ENCODE data around the gene MAP2K5. TPM values are rescaled to one million over a fixed set of nuclear protein-coding genes. Genes with fewer than 3 reads are reported as not detected.

MAP2K5 gene
- total RNA-seq, 2 donors from 2014 or later: 27.1 to 30.4 TPM

DNA sequence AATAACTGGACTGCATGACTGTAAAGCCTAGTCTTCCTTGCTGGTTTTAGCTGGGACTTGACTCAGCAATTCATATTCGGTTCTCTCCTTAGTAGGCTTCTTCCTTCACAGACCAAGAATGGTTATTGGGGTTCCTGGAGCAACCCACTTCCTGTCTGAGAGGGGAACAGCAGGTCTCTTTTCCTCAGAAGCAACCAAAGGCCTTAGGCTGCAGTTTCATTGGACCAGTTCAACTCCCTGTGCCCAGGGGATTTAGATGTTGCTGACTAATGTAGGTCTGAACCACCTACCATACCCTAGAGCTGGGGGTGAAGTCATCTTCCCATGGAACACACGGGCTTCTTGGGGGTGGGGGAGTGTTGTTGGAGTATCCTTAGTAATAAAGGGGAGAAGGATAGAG, 198.8 kb downstream of the MAP2K5 start:
- no peak overlapping the region for H3K27ac Mint-ChIP-seq
- H3K27me3 Mint-ChIP-seq: no peaks in the 10 kb centered on the region
- no peak overlapping the region for H3K4me3 Mint-ChIP-seq
- peaks cover 28% of the 10 kb centered on the region for H3K4me1 Mint-ChIP-seq
- ATAC-seq: no peak
- DNase-seq: no peak
- H3K36me3 Mint-ChIP-seq (ENCODE audit: low read depth): peaks cover 2% of the 10 kb centered on the region
- H3K9me3 ChIP-seq (ENCODE audit: control insufficient read depth, low read length, poor library complexity, severe bottlenecking): no peaks in the 10 kb centered on the region

GRCh38 chr15:67743558-67743957, 201.1 kb downstream of the MAP2K5 start:
- no peak for DNase-seq
- Mint-ChIP-seq H3K36me3 (ENCODE audit: low read depth) (no peaks in the 10 kb centered on the region), H3K27ac (no peak overlapping the region), H3K4me3 (no peak overlapping the region), H3K27me3 (no peaks in the 10 kb centered on the region), H3K4me1 (peaks cover 28% of the 10 kb centered on the region)
- no peak for ATAC-seq
- no peaks in the 10 kb centered on the region for H3K9me3 ChIP-seq (ENCODE audit: control insufficient read depth, low read length, poor library complexity, severe bottlenecking)

DNA sequence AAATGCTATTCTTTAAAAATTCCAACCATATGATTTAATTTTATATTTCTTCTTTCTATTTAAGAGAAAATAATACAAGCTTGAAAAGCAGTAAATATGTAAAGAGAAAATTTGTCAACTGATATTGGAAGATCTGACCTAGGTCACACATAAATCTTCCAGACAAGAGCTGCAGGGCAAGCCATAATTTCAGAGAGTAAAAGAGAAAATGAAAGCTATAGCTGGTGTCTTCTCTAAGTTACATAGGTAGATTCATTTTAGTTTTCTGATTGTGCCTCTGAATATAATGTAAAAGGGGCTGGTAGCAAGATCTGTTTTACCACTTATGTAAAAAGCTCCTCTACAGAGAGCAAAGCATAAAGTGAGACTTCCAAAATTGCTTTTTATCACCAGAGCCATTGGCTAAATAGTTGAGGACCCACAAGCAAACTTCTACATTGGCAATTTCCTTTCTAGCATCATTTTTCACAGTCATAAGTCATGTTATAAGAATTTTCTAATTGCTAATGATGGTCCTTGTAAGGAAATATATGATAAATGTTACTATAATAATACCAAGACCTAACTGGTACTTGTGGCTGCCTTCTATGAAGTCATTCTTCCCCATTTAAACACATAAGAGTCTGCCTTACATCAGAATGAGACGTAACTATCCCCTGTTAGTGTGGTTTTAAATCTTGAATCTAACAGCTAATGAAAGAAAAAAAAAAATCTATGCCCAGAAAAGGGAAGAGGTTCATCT, 202.0 kb downstream of the MAP2K5 start:
- H3K27ac Mint-ChIP-seq: peak overlapping the region; percentile 72
- DNase-seq (no peak), ATAC-seq (no peak)
- peaks cover 28% of the 10 kb centered on the region for H3K4me1 Mint-ChIP-seq
- H3K4me3 Mint-ChIP-seq: no peak overlapping the region
- no peaks in the 10 kb centered on the region for H3K36me3 Mint-ChIP-seq (ENCODE audit: low read depth)
- no peaks in the 10 kb centered on the region for H3K9me3 ChIP-seq (ENCODE audit: control insufficient read depth, low read length, poor library complexity, severe bottlenecking)
- H3K27me3 Mint-ChIP-seq: no peaks in the 10 kb centered on the region

DNA sequence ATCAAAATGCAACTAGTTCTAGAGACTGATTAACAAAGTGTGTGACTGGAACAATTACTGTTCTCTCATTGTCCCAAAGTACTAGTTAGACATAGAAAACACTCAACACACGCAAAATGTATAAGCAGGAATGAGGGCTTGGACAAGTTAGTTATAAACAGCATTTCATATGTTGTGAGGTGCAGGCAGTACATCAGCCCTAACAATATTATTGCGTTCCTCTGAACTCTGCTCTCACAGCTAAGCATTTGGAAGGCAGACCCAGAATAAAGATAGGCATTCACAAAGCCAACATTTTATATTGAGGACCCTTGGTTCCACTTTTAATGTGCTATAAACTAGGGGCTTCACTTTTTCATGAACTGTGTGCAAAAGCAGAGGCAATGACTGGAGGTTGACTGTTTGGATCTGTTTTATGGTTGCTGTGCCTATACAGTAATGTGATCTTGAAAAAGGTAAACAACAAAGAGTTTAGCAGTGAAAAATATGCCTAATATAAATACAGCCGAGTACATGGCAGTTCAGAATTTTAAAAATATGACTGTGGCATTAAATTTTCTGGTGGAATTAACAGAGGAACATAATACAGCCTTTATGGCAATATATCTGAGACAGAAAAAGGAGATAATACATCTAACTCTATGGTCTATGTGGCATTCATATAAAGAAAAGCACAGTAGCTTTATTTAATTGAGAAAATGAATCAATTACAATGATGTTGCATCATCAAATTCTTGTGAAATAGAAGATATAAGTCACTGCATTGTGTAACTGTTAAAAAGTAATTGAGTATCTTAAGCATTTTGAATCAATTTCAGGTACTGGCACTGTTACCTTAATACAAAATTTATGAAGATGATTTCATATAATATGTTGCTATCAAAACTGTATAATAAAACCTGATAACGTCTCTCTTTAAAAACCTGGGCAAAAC, 202.8 kb downstream of the MAP2K5 start:
- Mint-ChIP-seq H3K27me3 (no peaks in the 10 kb centered on the region), H3K27ac (peak overlapping the region; percentile 72), H3K36me3 (ENCODE audit: low read depth) (no peaks in the 10 kb centered on the region), H3K4me1 (peaks cover 28% of the 10 kb centered on the region), H3K4me3 (no peak overlapping the region)
- DNase-seq (no peak), ATAC-seq (no peak)
- no peaks in the 10 kb centered on the region for H3K9me3 ChIP-seq (ENCODE audit: control insufficient read depth, low read length, poor library complexity, severe bottlenecking)

DNA sequence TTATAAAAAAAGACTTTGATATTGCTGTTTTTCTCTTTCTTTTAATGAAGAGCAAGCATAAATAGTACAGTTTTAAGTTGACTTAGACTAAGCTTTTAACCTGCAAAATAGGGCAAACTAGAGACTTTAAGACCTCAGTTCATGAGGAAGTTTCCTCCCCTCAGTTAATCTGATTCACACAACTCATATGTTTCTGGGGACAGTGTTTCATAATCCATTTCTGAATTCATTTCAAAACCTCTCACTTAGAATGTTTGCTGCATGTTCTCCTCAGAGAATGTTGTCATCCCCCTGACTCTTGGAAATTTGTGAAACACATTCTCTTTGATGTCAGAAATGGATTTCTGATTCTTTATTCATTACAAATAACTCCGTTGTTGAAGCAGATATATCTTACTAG, 203.5 kb downstream of the MAP2K5 start:
- H3K4me3 Mint-ChIP-seq: no peak overlapping the region
- ATAC-seq: no peak

GRCh38 chr15:67746450-67746849, 203.9 kb downstream of the MAP2K5 start:
- no peaks in the 10 kb centered on the region for H3K9me3 ChIP-seq (ENCODE audit: control insufficient read depth, low read length, poor library complexity, severe bottlenecking)
- DNase-seq (no peak), ATAC-seq (no peak)
- Mint-ChIP-seq H3K4me3 (no peak overlapping the region), H3K4me1 (peaks cover 27% of the 10 kb centered on the region), H3K27me3 (no peaks in the 10 kb centered on the region), H3K27ac (no peak overlapping the region), H3K36me3 (ENCODE audit: low read depth) (no peaks in the 10 kb centered on the region)

More for the DNA sequence above, 203.5 kb downstream of the MAP2K5 start:
- no peaks in the 10 kb centered on the region for H3K36me3 Mint-ChIP-seq (ENCODE audit: low read depth)
- H3K27ac Mint-ChIP-seq: no peak overlapping the region
- peaks cover 29% of the 10 kb centered on the region for H3K4me1 Mint-ChIP-seq
- H3K27me3 Mint-ChIP-seq: no peaks in the 10 kb centered on the region
- no peak for DNase-seq
- H3K9me3 ChIP-seq (ENCODE audit: control insufficient read depth, low read length, poor library complexity, severe bottlenecking): no peaks in the 10 kb centered on the region

DNA sequence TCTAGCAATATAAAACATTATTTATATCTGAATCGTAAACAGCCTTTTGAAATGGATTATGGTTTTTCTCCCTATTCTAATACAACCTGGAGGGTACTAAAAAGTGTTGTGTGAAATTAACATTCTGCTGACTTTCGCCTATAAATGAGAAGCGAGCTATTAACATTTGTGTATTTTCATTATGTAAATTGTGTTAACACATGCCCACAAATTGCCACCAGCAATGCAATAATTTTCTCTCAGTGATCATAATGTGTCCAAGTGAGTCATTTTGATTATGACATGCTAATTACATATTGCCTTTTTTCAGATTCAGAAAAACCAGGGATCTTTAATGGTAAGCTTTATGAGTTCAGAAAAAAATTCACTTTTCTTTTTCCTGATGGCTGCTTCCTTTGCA, 205.4 kb downstream of the MAP2K5 start:
- H3K4me1 Mint-ChIP-seq: peaks cover 26% of the 10 kb centered on the region
- DNase-seq: no peak
- H3K27me3 Mint-ChIP-seq: no peaks in the 10 kb centered on the region
- H3K9me3 ChIP-seq (ENCODE audit: control insufficient read depth, low read length, poor library complexity, severe bottlenecking): no peaks in the 10 kb centered on the region
- no peaks in the 10 kb centered on the region for H3K36me3 Mint-ChIP-seq (ENCODE audit: low read depth)
- no peak overlapping the region for H3K4me3 Mint-ChIP-seq
- no peak for ATAC-seq
- H3K27ac Mint-ChIP-seq: no peak overlapping the region

- H3K27ac Mint-ChIP-seq: no peak overlapping the region
- H3K27me3 Mint-ChIP-seq: no peaks in the 10 kb centered on the region
- ATAC-seq: no peak
- H3K4me3 Mint-ChIP-seq: no peak overlapping the region
- no peaks in the 10 kb centered on the region for H3K9me3 ChIP-seq (ENCODE audit: control insufficient read depth, low read length, poor library complexity, severe bottlenecking)
- H3K4me1 Mint-ChIP-seq: peaks cover 17% of the 10 kb centered on the region
- peaks cover 2% of the 10 kb centered on the region for H3K36me3 Mint-ChIP-seq (ENCODE audit: low read depth)
- no peak for DNase-seq
These were observed 207.9 kb downstream of the MAP2K5 start for GRCh38 chr15:67750371-67750770.

DNA sequence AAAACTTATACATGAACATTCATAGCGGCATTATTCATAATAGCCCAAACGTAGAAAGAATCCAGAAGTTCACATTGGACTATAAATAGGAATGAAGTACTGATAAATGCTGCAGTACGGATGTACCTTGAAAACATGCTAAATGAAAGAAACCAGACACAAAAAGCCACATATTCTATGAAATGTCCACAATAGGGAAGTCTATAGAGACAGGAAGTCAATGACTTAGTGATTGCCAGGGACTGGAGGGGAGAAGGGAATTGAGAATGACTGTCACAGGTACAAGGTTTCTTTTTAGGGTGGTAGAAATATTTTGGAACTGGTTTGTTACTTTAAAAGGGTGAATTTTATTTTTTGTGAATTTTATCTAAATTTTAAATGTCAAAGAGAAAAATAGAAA, 211.4 kb downstream of the MAP2K5 start:
- Mint-ChIP-seq H3K27me3 (no peaks in the 10 kb centered on the region), H3K4me3 (no peak overlapping the region), H3K4me1 (peaks cover 35% of the 10 kb centered on the region), H3K27ac (peak overlapping the region; percentile 68), H3K36me3 (ENCODE audit: low read depth) (peaks cover 2% of the 10 kb centered on the region)
- H3K9me3 ChIP-seq (ENCODE audit: control insufficient read depth, low read length, poor library complexity, severe bottlenecking): no peaks in the 10 kb centered on the region
- ATAC-seq: no peak
- DNase-seq: no peak

GRCh38 chr15:67755264-67755663, 212.8 kb downstream of the MAP2K5 start:
- peaks cover 2% of the 10 kb centered on the region for H3K36me3 Mint-ChIP-seq (ENCODE audit: low read depth)
- H3K27me3 Mint-ChIP-seq: no peaks in the 10 kb centered on the region
- ATAC-seq (no peak), DNase-seq (no peak)
- peak overlapping the region; percentile 27 for H3K27ac Mint-ChIP-seq
- no peaks in the 10 kb centered on the region for H3K9me3 ChIP-seq (ENCODE audit: control insufficient read depth, low read length, poor library complexity, severe bottlenecking)
- H3K4me3 Mint-ChIP-seq: no peak overlapping the region
- peaks cover 40% of the 10 kb centered on the region for H3K4me1 Mint-ChIP-seq

DNA sequence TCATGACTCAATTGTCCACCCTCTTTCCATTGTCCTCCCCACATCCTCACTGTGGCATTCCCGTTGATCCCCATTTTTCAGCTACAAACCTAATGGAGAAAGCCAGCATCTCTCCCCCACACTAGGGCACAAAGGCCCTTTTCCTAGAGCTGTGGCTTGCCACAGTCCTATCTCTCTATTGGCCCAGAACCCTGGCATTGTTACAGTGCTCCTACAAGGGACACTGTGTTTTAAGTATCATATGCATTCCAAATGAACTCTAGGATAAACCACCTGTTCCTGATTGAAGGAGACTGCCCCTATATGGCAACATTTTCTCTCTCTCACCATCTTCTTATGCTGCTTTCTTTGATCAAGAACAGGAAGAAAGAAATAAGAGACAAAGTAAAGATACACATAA, 213.4 kb downstream of the MAP2K5 start:
- H3K4me1 Mint-ChIP-seq: peaks cover 36% of the 10 kb centered on the region
- DNase-seq (no peak), ATAC-seq (no peak)
- H3K9me3 ChIP-seq (ENCODE audit: control insufficient read depth, low read length, poor library complexity, severe bottlenecking): no peaks in the 10 kb centered on the region
- no peaks in the 10 kb centered on the region for H3K27me3 Mint-ChIP-seq
- H3K36me3 Mint-ChIP-seq (ENCODE audit: low read depth): peaks cover 2% of the 10 kb centered on the region
- H3K4me3 Mint-ChIP-seq: no peak overlapping the region
- H3K27ac Mint-ChIP-seq: peak overlapping the region; percentile 27

- H3K36me3 Mint-ChIP-seq (ENCODE audit: low read depth): peaks cover 2% of the 10 kb centered on the region
- H3K27me3 Mint-ChIP-seq: no peaks in the 10 kb centered on the region
- no peaks in the 10 kb centered on the region for H3K9me3 ChIP-seq (ENCODE audit: control insufficient read depth, low read length, poor library complexity, severe bottlenecking)
- H3K4me3 Mint-ChIP-seq: peak overlapping the region; percentile 63
- ATAC-seq: peak; percentile 64
- no peak for DNase-seq
- H3K4me1 Mint-ChIP-seq: peaks cover 53% of the 10 kb centered on the region
- peak overlapping the region; percentile 75 for H3K27ac Mint-ChIP-seq
These were observed 216.3 kb downstream of the MAP2K5 start for GRCh38 chr15:67758619-67759300.

- Mint-ChIP-seq H3K4me3 (no peak overlapping the region), H3K27ac (no peak overlapping the region)
- no peak for DNase-seq
These were observed 218.4 kb downstream of the MAP2K5 start for GRCh38 chr15:67760901-67761300.

More at GRCh38 chr15:67760901-67761300, 218.4 kb downstream of the MAP2K5 start:
- H3K9me3 ChIP-seq (ENCODE audit: control insufficient read depth, low read length, poor library complexity, severe bottlenecking): no peaks in the 10 kb centered on the region
- H3K4me1 Mint-ChIP-seq: peaks cover 46% of the 10 kb centered on the region
- no peaks in the 10 kb centered on the region for H3K36me3 Mint-ChIP-seq (ENCODE audit: low read depth)
- no peak for ATAC-seq
- no peaks in the 10 kb centered on the region for H3K27me3 Mint-ChIP-seq

Data from T-helper 17 cell (primary cell).